Measurements from ENCODE around the gene NLGN1. TPM values are rescaled to one million over a fixed set of nuclear protein-coding genes. Genes with fewer than 3 reads are reported as not detected.

Gene NLGN1
- total and polyA plus RNA-seq, 9 of the 15 experiments (the other 6 are each of a cell fraction or from before 2014, with no cell fraction given), result under 0.01 to 0.01 TPM; not detected in 7

- no peak overlapping the region for H3K4me3 ChIP-seq
- TF ChIP-seq RHOXF2B (CRISPR knock-in tag; conservative IDR thresholded peaks at IDR 0.05) (no peak), NR1H2 (CRISPR knock-in tag; IDR thresholded peaks at IDR 0.05) (no peak), BACH1 (tag; IDR thresholded peaks at IDR 0.05) (no peak), ZBTB34 (CRISPR knock-in tag; IDR thresholded peaks at IDR 0.05) (no peak), TSC22D4 (tag; IDR thresholded peaks at IDR 0.05) (no peak), MLLT1 (IDR thresholded peaks at IDR 0.05) (no peak), RBM14 (IDR thresholded peaks at IDR 0.05; ENCODE audit: borderline replicate concordance, insufficient read depth, low read depth, low read length) (no peak), KDM2B (CRISPR knock-in tag; IDR thresholded peaks at IDR 0.05) (no peak), NFXL1 (CRISPR knock-in tag; IDR thresholded peaks at IDR 0.05) (no peak), ZNF197 (CRISPR knock-in tag; IDR thresholded peaks at IDR 0.05; ENCODE audit: low read depth) (no peak), ZNF75A (CRISPR knock-in tag; IDR thresholded peaks at IDR 0.05) (no peak), CHD4 (IDR thresholded peaks at IDR 0.05; ENCODE audit: insufficient read depth, insufficient replicate concordance, low read depth, low read length, poor library complexity, severe bottlenecking) (no peak), PPARD (CRISPR knock-in tag; IDR thresholded peaks at IDR 0.05) (no peak), ZNF584 (CRISPR knock-in tag; IDR thresholded peaks at IDR 0.05; ENCODE audit: low read depth) (no peak)
- WGBS (ENCODE audit: insufficient coverage, low coverage, missing lambda C conversion rate), result 4% methylated on average over 2 of the region's 2 CpGs
- no peak for ATAC-seq
- no TSS peak for BruUV-seq (replicated peaks)
- H2AFZ ChIP-seq (ENCODE audit: low read depth, low read length), result no peak overlapping the region
- no peaks in the 10 kb centered on the region for H3K36me3 ChIP-seq (ENCODE audit: control insufficient read depth, insufficient read depth, low read length)
- intact Hi-C loops (cut with micrococcal nuclease), result no loop called here
- H3K9me1 ChIP-seq (ENCODE audit: control insufficient read depth, insufficient read depth, low read length), result no peaks in the 10 kb centered on the region
- DNase-seq (ENCODE audit: extremely low read depth in 1 of 4, low spot score in 3 of 4), result no peak
- H3K27ac ChIP-seq (ENCODE audit: extremely low read depth, low read depth, low read length), result no peak overlapping the region
- H3K4me2 ChIP-seq (ENCODE audit: insufficient read depth, low read length), result no peak overlapping the region
- ChIA-PET CTCF (ENCODE audit: low intra/inter-chr PET ratio) (no interaction called here), POLR2A (no interaction called here)
- H3K27me3 ChIP-seq (ENCODE audit: control insufficient read depth in 2 of 2, insufficient read depth in 2 of 2, low read length in 2 of 2), result no peaks in the 10 kb centered on the region
- no peak for FAIRE-seq
- no peaks in the 10 kb centered on the region for H3K9me3 ChIP-seq (replicated peaks; ENCODE audit: control insufficient read depth, insufficient read depth, low read depth, low read length)
- in situ Hi-C loops (cut with MboI), result no loop called here
- no peaks in the 10 kb centered on the region for H3K4me1 ChIP-seq (replicated peaks in 1 of 2; ENCODE audit: control insufficient read depth in 2 of 2, insufficient read depth in 2 of 2, low read length in 2 of 2)
- no peaks in the 10 kb centered on the region for H3K79me2 ChIP-seq (ENCODE audit: control insufficient read depth, insufficient read depth, low read length)
- H3K9ac ChIP-seq (ENCODE audit: insufficient read depth in 1 of 2, low read depth in 2 of 2, low read length in 2 of 2), result no peak overlapping the region
- no peaks in the 10 kb centered on the region for H4K20me1 ChIP-seq (replicated peaks; ENCODE audit: control insufficient read depth, insufficient read depth, low read length)
Measured at GRCh38 chr3:173846584-173846983, 449.0 kb downstream of the NLGN1 start.
